ENCODE measurements around the gene RHOV.

The RHOV gene

GRCh38 chr15:40914486-40914885 is 40.5 kb upstream of the RHOV start:
- Histone ChIP-seq H3F3A (ENCODE audit: control insufficient read depth, insufficient read depth) (no peaks in the 10 kb centered on the region), H3K27ac (ENCODE audit: low read depth, low read length) (no peak overlapping the region), H3K36me3 (ENCODE audit: control insufficient read depth, low read length) (no peaks in the 10 kb centered on the region), H3K9me3 (ENCODE audit: control insufficient read depth, insufficient read depth, low read length) (no peaks in the 10 kb centered on the region), H3K4me1 (ENCODE audit: control insufficient read depth, low read length) (no peaks in the 10 kb centered on the region), H3K4me2 (ENCODE audit: low read length) (no peak overlapping the region), H3K79me2 (ENCODE audit: control insufficient read depth, low read length) (no peaks in the 10 kb centered on the region), H3K4me3 (ENCODE audit: low read length) (no peak overlapping the region), H3K9me2 (replicated peaks; ENCODE audit: control insufficient read depth, low read length) (no peaks in the 10 kb centered on the region), H4K20me1 (ENCODE audit: control insufficient read depth, insufficient read depth, low read depth, low read length) (no peaks in the 10 kb centered on the region), H3K27me3 (ENCODE audit: control insufficient read depth, low read length) (peaks cover 5% of the 10 kb centered on the region; the same call in 1 of the 2 replicates)
- TF ChIP-seq CTCF (IDR thresholded peaks at IDR 0.05; ENCODE audit: low read depth, low read length, poor library complexity, severe bottlenecking) (peak; percentile 50), EZH2phosphoT487 (IDR thresholded peaks at IDR 0.05; ENCODE audit: borderline replicate concordance, low read length) (no peak)

GRCh38 chr15:40914013-40914412 is 40.0 kb upstream of the RHOV start:
- H3K9me3 ChIP-seq (ENCODE audit: control insufficient read depth, insufficient read depth, low read length): no peaks in the 10 kb centered on the region
- H3K36me3 ChIP-seq (ENCODE audit: control insufficient read depth, low read length): no peaks in the 10 kb centered on the region
- no peaks in the 10 kb centered on the region for H4K20me1 ChIP-seq (ENCODE audit: control insufficient read depth, insufficient read depth, low read depth, low read length)
- H3K9me2 ChIP-seq (replicated peaks; ENCODE audit: control insufficient read depth, low read length): no peaks in the 10 kb centered on the region
- peaks cover 2% of the 10 kb centered on the region; the same call in 1 of the 2 replicates for H3F3A ChIP-seq (ENCODE audit: control insufficient read depth, insufficient read depth)
- H3K27ac ChIP-seq (ENCODE audit: low read depth, low read length): no peak overlapping the region
- TF ChIP-seq EZH2phosphoT487 (IDR thresholded peaks at IDR 0.05; ENCODE audit: borderline replicate concordance, low read length) (no peak), CTCF (IDR thresholded peaks at IDR 0.05; ENCODE audit: low read depth, low read length, poor library complexity, severe bottlenecking) (no peak)
- peaks cover 5% of the 10 kb centered on the region; the same call in 1 of the 2 replicates for H3K27me3 ChIP-seq (ENCODE audit: control insufficient read depth, low read length)
- H3K4me3 ChIP-seq (ENCODE audit: low read length): no peak overlapping the region
- H3K4me2 ChIP-seq (ENCODE audit: low read length): no peak overlapping the region
- no peaks in the 10 kb centered on the region for H3K4me1 ChIP-seq (ENCODE audit: control insufficient read depth, low read length)
- no peaks in the 10 kb centered on the region for H3K79me2 ChIP-seq (ENCODE audit: control insufficient read depth, low read length)

DNA sequence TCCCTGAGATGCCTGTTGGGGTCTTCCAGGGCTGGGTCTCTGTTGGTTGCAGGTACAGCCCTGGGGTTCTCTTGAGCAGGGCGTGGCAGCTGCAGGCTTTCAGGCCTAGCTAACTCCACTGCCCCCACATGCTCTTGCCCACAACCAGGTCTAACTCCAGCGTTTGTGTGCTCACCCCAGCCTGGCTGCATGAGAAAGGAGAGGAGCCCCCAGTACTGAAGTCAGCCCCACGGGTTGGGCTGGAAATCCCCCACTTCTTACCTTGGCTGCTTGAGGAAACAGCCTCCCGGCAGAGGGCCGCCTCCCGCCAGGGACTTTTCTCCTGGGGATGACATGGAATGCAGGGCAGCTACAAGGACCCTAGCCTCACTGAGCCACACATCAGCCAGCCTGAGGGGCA is 38.4 kb upstream of the RHOV start:
- no peaks in the 10 kb centered on the region for H3K36me3 ChIP-seq (ENCODE audit: control insufficient read depth, low read length)
- H3K9me2 ChIP-seq (replicated peaks; ENCODE audit: control insufficient read depth, low read length): no peaks in the 10 kb centered on the region
- H3K4me2 ChIP-seq (ENCODE audit: low read length): no peak overlapping the region
- peaks cover 7% of the 10 kb centered on the region; the same call in 1 of the 2 replicates for H3F3A ChIP-seq (ENCODE audit: control insufficient read depth, insufficient read depth)
- no peaks in the 10 kb centered on the region for H3K9me3 ChIP-seq (ENCODE audit: control insufficient read depth, insufficient read depth, low read length)
- H3K79me2 ChIP-seq (ENCODE audit: control insufficient read depth, low read length): no peaks in the 10 kb centered on the region
- peaks cover 2% of the 10 kb centered on the region for H3K4me1 ChIP-seq (ENCODE audit: control insufficient read depth, low read length)
- no peak overlapping the region for H3K27ac ChIP-seq (ENCODE audit: low read depth, low read length)
- no peak overlapping the region for H3K4me3 ChIP-seq (ENCODE audit: low read length)
- H3K27me3 ChIP-seq (ENCODE audit: control insufficient read depth, low read length): peaks cover 5% of the 10 kb centered on the region; the same call in 1 of the 2 replicates
- no peaks in the 10 kb centered on the region for H4K20me1 ChIP-seq (ENCODE audit: control insufficient read depth, insufficient read depth, low read depth, low read length)
- TF ChIP-seq EZH2phosphoT487 (IDR thresholded peaks at IDR 0.05; ENCODE audit: borderline replicate concordance, low read length) (no peak), CTCF (IDR thresholded peaks at IDR 0.05; ENCODE audit: low read depth, low read length, poor library complexity, severe bottlenecking) (no peak)
